AG04449 (cell line): Measurements from ENCODE around the gene SEC24C.

Experiments
- CTCF ChIA-PET: fragments of 350-600 bp; formaldehyde crosslinking; extraction: SDS; loops from one replicate; lab custom pipeline; 2021; ENCODE audit warnings: antibody characterized with exemption; lab: Yijun Ruan, JAX
- POLR2A ChIA-PET: fragments of 400-600, 350-600 bp; formaldehyde crosslinking; extraction: SDS; loops from one replicate; lab custom pipeline; 2020; ENCODE audit warnings: antibody characterized with exemption, inconsistent platforms; lab: Yijun Ruan, JAX
- DNase-seq: peaks from one replicate; pipeline ENCODE4 v3.0.0-alpha.2; 2010; ENCODE audit warnings: low read depth, low spot score
- H3K4me3 ChIP-seq: 2 replicates; pipeline ENCODE4 v1.5.1; 2011; ENCODE audit warnings: low read depth, mild to moderate bottlenecking, control low read depth, low read length
- CTCF ChIP-seq: IDR thresholded peaks from one replicate; pipeline ENCODE4 v1.5.1; 2011; ENCODE audit warnings: mild to moderate bottlenecking, moderate library complexity, low read length, control low read depth, inconsistent platforms; ENCODE audit not compliant: insufficient read depth; ENCODE audit errors: missing control alignments

Gene SEC24C

GRCh38 chr10:73800560-73801252 lies 56.5 kb downstream of the SEC24C start:
- CTCF ChIA-PET = no interaction called here
- no peak overlapping the region for H3K4me3 ChIP-seq
- POLR2A ChIA-PET = interaction anchor here (1.0 kb wide), 1 partner anchor 15 kb away, joined by 3 read pairs; the partner anchor contains the start of gene ZSWIM8
- TF ChIP-seq CTCF = no peak
- DNase-seq = no peak

- no peak overlapping the region for H3K4me3 ChIP-seq
- CTCF ChIA-PET = no interaction called here
- no peak for DNase-seq
- POLR2A ChIA-PET = no interaction called here
- TF ChIP-seq CTCF = no peak
Measured at GRCh38 chr10:73801253-73801590, 57.0 kb downstream of the SEC24C start.

GRCh38 chr10:73802276-73802991 lies 58.3 kb downstream of the SEC24C start:
- TF ChIP-seq CTCF = no peak
- no peak overlapping the region for H3K4me3 ChIP-seq
- POLR2A ChIA-PET = no interaction called here
- CTCF ChIA-PET = no interaction called here
- no peak for DNase-seq

GRCh38 chr10:73803680-73804286 lies 59.6 kb downstream of the SEC24C start:
- CTCF ChIA-PET = interaction anchor here (0.7 kb wide), 1 partner anchor 12 kb away, joined by 3 read pairs; no protein-coding TSS in a partner anchor
- TF ChIP-seq CTCF = no peak

GRCh38 chr10:73806176-73806950 lies 62.2 kb downstream of the SEC24C start:
- H3K4me3 ChIP-seq = no peak overlapping the region
- no peak for DNase-seq
- POLR2A ChIA-PET = no interaction called here
- CTCF ChIA-PET = interaction anchor here (0.7 to 1.3 kb wide), 4 partner anchors 9 to 74 kb away, joined by 3 to 4 read pairs (median 3); no protein-coding TSS in a partner anchor
- no peak for TF ChIP-seq CTCF

More at GRCh38 chr10:73803680-73804286, 59.6 kb downstream of the SEC24C start:
- POLR2A ChIA-PET = interaction anchor here (0.6 to 1.7 kb wide), 2 partner anchors 16 to 18 kb away, joined by 3 to 4 read pairs; no protein-coding TSS in a partner anchor
- DNase-seq = no peak
- no peak overlapping the region for H3K4me3 ChIP-seq
